Small intestine (tissue), 7 donors: Measurements from ENCODE around the gene ETV2. TPM values are rescaled to one million over a fixed set of nuclear protein-coding genes. Genes with fewer than 3 reads are reported as not detected.

Source experiments
- DNase-seq, 2 donors: peaks; one replicate each; pipeline versions ENCODE4 v3.0.0 to v3.0.0-alpha.2; 2013
- FAIRE-seq: peaks from 2 replicates; lab custom pipeline; 2012; peaks lifted over from hg19 to GRCh38; lab: Jason Lieb, UNC
- H3K27ac ChIP-seq, 3 donors: one replicate each; pipeline ENCODE4 v1.5.1; 2013; ENCODE audit warnings: low read length in 2 of 3, mild to moderate bottlenecking in 2 of 3, control low read depth in 1 of 3, inconsistent platforms in 1 of 3, low read depth in 1 of 3, moderate library complexity in 1 of 3
- H3K27me3 ChIP-seq, 3 donors: one replicate each; pipeline ENCODE4 v1.6.1; 2013; ENCODE audit warnings: low read length in 3 of 3, inconsistent platforms in 1 of 3; ENCODE audit not compliant: control insufficient read depth in 3 of 3, insufficient read depth in 3 of 3
- H3K36me3 ChIP-seq, 3 donors: one replicate each; pipeline ENCODE4 v1.6.1; 2013; ENCODE audit warnings: low read length in 3 of 3, inconsistent platforms in 1 of 3, low read depth in 1 of 3, mild to moderate bottlenecking in 1 of 3, moderate library complexity in 1 of 3; ENCODE audit not compliant: control insufficient read depth in 3 of 3, insufficient read depth in 2 of 3
- H3K4me1 ChIP-seq, 3 donors: one replicate each; pipeline ENCODE4 v1.6.1; 2013; ENCODE audit warnings: low read length in 2 of 3, inconsistent platforms in 1 of 3, low read depth in 1 of 3, mild to moderate bottlenecking in 1 of 3, moderate library complexity in 1 of 3; ENCODE audit not compliant: control insufficient read depth in 3 of 3, insufficient read depth in 2 of 3
- H3K4me3 ChIP-seq, 3 donors: one replicate each; pipeline ENCODE4 v1.5.1; 2013; ENCODE audit warnings: low read length in 3 of 3, control low read depth in 1 of 3, inconsistent platforms in 1 of 3, low read depth in 1 of 3, mild to moderate bottlenecking in 1 of 3, moderate library complexity in 1 of 3
- H3K9me3 ChIP-seq, 2 donors: one replicate each; pipeline ENCODE4 v1.6.1; 2013; ENCODE audit warnings: low read depth in 1 of 2, low read length in 1 of 2; ENCODE audit not compliant: control insufficient read depth in 2 of 2, insufficient read depth in 1 of 2
- WGBS, 3 donors: extraction: QIAGEN DNeasy Blood & Tissue Kit; methylation state at CpG; one replicate each; pipeline ENCODE4 v1.1.7; 2013; 5-methylcytosine and 5-hydroxymethylcytosine counted together
- polyA plus RNA-seq, 4 donors: library from polyadenylated mRNA; stranded (reverse) in 3 of 4; unstranded in 1 of 4; fragments of 200-250 nt in 3 of 4; fragments of 120-200 nt in 1 of 4; gene quantifications; one replicate each; pipeline versions ENCODE4 v1.2.1 to v1.2.3, GENCODE V29; 2013
- donor health status: healthy with polysubstance abuse.
- donor health status: control.
- donor health status: control.
- donor health status: Bipolar disorder and iron deficiency.
- donor health status: healthy.

The ETV2 gene
- polyA plus RNA-seq, 4 donors: 2.1 to 7.3 (median 4.2) TPM

GRCh38 chr19:35607661-35608060 is 33.9 kb upstream of the ETV2 start:
- Histone ChIP-seq H3K27me3 (peaks cover 0 to 4% (median 0%) of the 10 kb centered on the region in 3 donors), H3K27ac (no peak overlapping the region), H3K4me1 (peaks cover 0 to 4% (median 0%) of the 10 kb centered on the region in 3 donors), H3K4me3 (no peak overlapping the region), H3K9me3 (peaks cover 0 to 9% of the 10 kb centered on the region in 2 donors), H3K36me3 (no peaks in the 10 kb centered on the region)
- WGBS, 3 donors: 74 to 85% (median 83%) methylated on average over 3 of the region's 3 CpGs
- DNase-seq: no peak
- no peak for FAIRE-seq

- Histone ChIP-seq H3K9me3 (peaks cover 0 to 9% of the 10 kb centered on the region in 2 donors), H3K27me3 (peaks cover 0 to 4% (median 0%) of the 10 kb centered on the region in 3 donors), H3K27ac (no peak overlapping the region), H3K36me3 (no peaks in the 10 kb centered on the region), H3K4me1 (peaks cover 0 to 7% (median 0%) of the 10 kb centered on the region in 3 donors), H3K4me3 (no peak overlapping the region)
- DNase-seq (no peak), FAIRE-seq (no peak)
- 69 to 73% (median 72%) methylated on average over 2 of the region's 2 CpGs for WGBS, 3 donors
Measured at GRCh38 chr19:35608251-35608650, 33.3 kb upstream of the ETV2 start.

GRCh38 chr19:35609851-35610353 is 31.6 kb upstream of the ETV2 start:
- H3K9me3 ChIP-seq: peaks cover 0 to 9% of the 10 kb centered on the region in 2 donors
- H3K4me1 ChIP-seq: peaks cover 0 to 7% (median 0%) of the 10 kb centered on the region in 3 donors
- H3K27me3 ChIP-seq: peaks cover 0 to 4% (median 0%) of the 10 kb centered on the region in 3 donors
- no peak overlapping the region for H3K4me3 ChIP-seq
- H3K36me3 ChIP-seq: peaks cover 0 to 9% (median 0%) of the 10 kb centered on the region in 3 donors
- H3K27ac ChIP-seq: no peak overlapping the region
- 54 to 77% (median 66%) methylated on average over 6 of the region's 6 CpGs for WGBS, 3 donors
- FAIRE-seq: no peak
- DNase-seq: no peak

GRCh38 chr19:35612224-35612558 is 29.4 kb upstream of the ETV2 start:
- Histone ChIP-seq H3K27ac (no peak overlapping the region), H3K9me3 (peaks cover 0 to 9% of the 10 kb centered on the region in 2 donors), H3K27me3 (peaks cover 0 to 4% (median 0%) of the 10 kb centered on the region in 3 donors), H3K4me1 (peaks cover 0 to 7% (median 0%) of the 10 kb centered on the region in 3 donors), H3K36me3 (peaks cover 0 to 20% (median 0%) of the 10 kb centered on the region in 3 donors), H3K4me3 (peak overlapping the region in 1 of 3 donors; percentile 94)
- WGBS, 3 donors: 28 to 37% (median 36%) methylated on average over 9 of the region's 9 CpGs
- DNase-seq (no peak), FAIRE-seq (no peak)

- no peak for FAIRE-seq
- 0 to 1% (median 0%) methylated on average over 42 to 47 of the region's 47 CpGs for WGBS, 3 donors
Measured at GRCh38 chr19:35612559-35613321, 28.8 kb upstream of the ETV2 start, which contains the start of gene HAUS5. HAUS5 (plus strand) TSS chr19:35612735; CDS start chr19:35612795, 60 bp downstream.

GRCh38 chr19:35613574-35613973 is 28.0 kb upstream of the ETV2 start:
- DNase-seq: no peak
- Histone ChIP-seq H3K36me3 (peaks cover 0 to 30% (median 3%) of the 10 kb centered on the region in 3 donors), H3K4me3 (no peak overlapping the region), H3K27me3 (peaks cover 0 to 4% (median 0%) of the 10 kb centered on the region in 3 donors), H3K27ac (no peak overlapping the region), H3K9me3 (no peaks in the 10 kb centered on the region), H3K4me1 (peaks cover 0 to 7% (median 0%) of the 10 kb centered on the region in 3 donors)
- 82 to 90% (median 85%) methylated on average over 1 of the region's 1 CpG for WGBS, 3 donors
- no peak for FAIRE-seq

More at GRCh38 chr19:35612559-35613321, 28.8 kb upstream of the ETV2 start, which contains the start of gene HAUS5:
- Histone ChIP-seq H3K4me3 (peak within 1 kb of the TSS; percentile 43 to 94 (median 52)), H3K36me3 (peaks cover 0 to 24% (median 2%) of the 10 kb centered on the region in 3 donors), H3K27ac (peak within 1 kb of the TSS; percentile 30 to 34 (median 33)), H3K9me3 (peaks cover 0 to 6% of the 10 kb centered on the region in 2 donors), H3K4me1 (peaks cover 0 to 7% (median 0%) of the 10 kb centered on the region in 3 donors), H3K27me3 (peaks cover 0 to 4% (median 0%) of the 10 kb centered on the region in 3 donors)
- peak; percentile 90 to 98 for DNase-seq

GRCh38 chr19:35615036-35615435 is 26.5 kb upstream of the ETV2 start:
- 93 to 97% (median 95%) methylated on average over 16 to 17 of the region's 17 CpGs for WGBS, 3 donors
- Histone ChIP-seq H3K36me3 (peaks cover 0 to 38% (median 5%) of the 10 kb centered on the region in 3 donors), H3K27me3 (peaks cover 0 to 4% (median 0%) of the 10 kb centered on the region in 3 donors), H3K27ac (no peak overlapping the region), H3K4me3 (no peak overlapping the region), H3K9me3 (no peaks in the 10 kb centered on the region), H3K4me1 (peaks cover 0 to 7% (median 0%) of the 10 kb centered on the region in 3 donors)
- no peak for FAIRE-seq
- no peak for DNase-seq

- H3K27me3 ChIP-seq: no peaks in the 10 kb centered on the region
- 86 to 90% (median 87%) methylated on average over 7 of the region's 7 CpGs for WGBS, 3 donors
- H3K36me3 ChIP-seq: peaks cover 0 to 61% (median 5%) of the 10 kb centered on the region in 3 donors
- H3K27ac ChIP-seq: no peak overlapping the region
- FAIRE-seq (no peak), DNase-seq (no peak)
- no peak overlapping the region for H3K4me3 ChIP-seq
- no peaks in the 10 kb centered on the region for H3K9me3 ChIP-seq
- no peaks in the 10 kb centered on the region for H3K4me1 ChIP-seq
Measured at GRCh38 chr19:35618857-35619256, 22.7 kb upstream of the ETV2 start.
